ENCODE results near the gene PRKX.
"Not testable (repeated sequence)": the region's sequence is repeated elsewhere in the genome, so short reads cannot be mapped to it uniquely, and the experiment has no call there.

PRKX gene

DNA sequence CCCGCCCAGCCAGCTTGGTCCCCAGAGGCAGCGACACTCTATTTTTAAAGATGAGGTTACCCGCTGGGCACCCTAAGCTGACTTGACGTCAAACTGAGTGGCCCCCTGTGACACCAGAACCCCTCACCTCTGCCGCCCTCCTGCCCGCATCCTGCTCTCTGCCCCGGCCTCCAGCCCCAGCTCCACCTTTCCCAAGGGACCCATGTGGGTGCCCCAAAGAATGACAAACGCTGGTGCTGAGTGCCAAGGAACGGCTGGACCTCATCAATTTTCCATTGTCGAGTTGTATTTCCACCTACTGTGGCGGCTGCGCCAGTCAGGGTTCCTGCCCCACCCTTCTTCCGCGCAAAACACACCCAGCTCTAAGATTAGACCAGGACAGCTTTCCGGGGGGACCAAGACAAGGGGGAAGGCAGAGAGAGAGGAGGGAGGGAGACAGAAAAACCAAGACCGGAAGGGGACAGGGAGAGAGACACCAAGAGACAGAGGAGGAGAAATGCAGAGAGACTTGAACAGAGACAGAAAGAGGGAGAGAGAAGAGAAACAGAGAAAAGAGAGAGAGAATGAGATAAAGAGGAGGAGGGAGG lies 2.0 kb downstream of the PRKX start:
- DNase-seq (ENCODE audit: low read depth), result peak; percentile 9

DNA sequence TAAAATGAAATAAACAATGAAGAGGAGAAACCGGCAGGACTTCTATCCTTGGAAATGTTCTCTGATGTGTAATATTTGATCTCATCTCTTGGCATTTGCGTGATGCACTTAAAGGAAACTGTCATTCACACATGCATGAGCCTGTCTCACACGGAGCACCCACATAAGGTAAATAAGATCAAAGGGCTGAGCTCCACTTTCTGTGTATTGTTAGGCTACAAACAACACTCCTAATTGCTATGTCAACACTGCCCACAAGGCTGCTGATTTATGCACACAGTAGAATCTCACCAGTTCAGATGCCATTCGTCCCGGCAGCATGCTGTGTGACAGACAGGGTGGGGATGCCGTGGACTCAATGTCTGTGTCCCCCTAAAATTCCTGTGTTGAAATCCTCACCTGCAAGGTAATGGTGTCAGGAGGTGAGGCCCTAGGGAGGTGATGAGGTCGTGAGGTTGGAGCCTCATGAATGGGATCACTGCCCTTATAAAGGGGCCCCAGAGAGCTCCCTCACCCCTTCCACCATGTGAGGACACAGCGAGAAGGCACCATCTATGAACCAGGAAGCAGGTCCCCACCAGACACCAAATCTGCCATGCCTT lies 5.7 kb downstream of the PRKX start:
- not testable (repeated sequence) for DNase-seq (ENCODE audit: low read depth)

DNA sequence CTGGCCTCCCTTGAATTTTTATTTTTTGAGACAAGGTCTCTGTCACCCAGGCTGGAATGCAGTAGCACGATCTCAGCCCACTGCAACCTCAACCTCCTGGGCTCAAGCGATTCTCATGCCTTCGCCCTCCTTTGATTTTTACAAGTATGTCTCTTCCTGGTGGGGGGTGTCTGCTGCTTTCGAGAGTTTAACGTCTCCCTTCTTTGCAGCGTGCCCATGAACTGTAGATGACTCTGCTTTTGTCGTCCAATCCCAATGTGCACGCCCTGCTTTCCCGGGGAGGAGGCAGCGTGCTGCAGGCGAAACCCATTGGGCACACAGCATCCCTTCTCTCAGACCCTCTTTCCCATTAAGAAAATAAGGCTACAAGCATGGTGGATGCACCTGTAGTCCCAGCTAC lies 7.0 kb downstream of the PRKX start:
- DNase-seq (ENCODE audit: low read depth), result no peak

DNA sequence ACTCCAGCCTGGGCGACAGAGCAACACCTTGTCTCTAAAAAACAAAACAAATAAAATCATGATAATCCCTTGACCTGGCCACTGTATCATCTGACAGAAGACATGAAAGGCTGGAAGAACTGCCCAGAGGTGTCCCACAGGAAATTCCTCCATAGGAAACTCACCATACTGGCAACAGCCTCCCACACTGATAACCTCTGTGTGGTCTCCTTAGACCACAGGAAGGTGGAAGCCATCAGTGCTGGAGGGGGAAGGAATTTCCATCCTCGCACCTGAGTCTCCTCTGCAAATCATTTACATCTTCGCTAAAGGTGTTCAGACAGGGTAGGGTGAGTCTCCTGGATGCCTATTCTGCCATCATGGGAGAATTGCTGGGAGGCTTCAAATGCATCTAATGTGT lies 10.2 kb downstream of the PRKX start:
- not testable (repeated sequence) for DNase-seq (ENCODE audit: low read depth)

DNA sequence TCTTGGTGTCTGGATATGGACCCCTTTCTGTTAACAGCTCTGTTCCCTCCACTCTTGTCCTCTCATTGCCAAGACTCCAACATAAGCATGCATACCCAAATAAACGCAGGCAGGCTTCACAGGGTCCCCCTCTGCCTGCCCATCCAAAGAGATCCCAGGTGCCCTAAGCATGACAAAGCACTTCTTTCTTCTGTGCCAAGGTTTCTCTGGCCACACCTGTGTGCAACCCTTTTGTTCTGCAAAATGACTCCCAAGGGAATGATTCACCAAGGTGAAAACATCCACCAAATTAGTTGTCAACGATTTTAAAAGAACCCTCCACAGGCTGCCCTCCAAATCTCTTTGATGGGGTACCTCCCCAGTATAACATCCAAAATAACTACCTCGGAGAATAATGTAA lies 11.4 kb downstream of the PRKX start:
- DNase-seq (ENCODE audit: low read depth), result not testable (repeated sequence)

DNA sequence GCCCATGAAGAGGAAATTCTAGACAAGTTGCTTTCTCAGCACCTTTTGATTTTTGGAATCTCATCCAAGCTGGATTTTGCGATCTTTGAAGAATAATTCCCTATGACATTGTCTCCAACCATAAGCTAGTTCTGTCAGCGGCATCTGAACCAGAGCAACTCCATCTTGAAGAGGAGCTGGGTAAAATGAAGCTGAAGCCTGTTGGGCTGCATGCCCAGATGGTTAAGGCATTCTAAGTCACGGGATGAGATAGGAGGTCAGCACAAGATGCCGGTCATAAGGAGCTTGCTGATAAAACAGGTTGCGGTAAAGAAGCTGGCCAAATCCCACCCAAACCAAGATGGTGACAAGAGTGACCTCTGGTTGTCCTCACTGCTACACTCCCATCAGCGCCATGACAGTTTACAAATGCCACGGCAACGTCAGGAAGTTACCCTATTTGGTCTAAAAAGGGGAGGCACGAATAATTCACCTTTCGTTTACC lies 12.0 kb downstream of the PRKX start:
- not testable (repeated sequence) for DNase-seq (ENCODE audit: low read depth)

DNA sequence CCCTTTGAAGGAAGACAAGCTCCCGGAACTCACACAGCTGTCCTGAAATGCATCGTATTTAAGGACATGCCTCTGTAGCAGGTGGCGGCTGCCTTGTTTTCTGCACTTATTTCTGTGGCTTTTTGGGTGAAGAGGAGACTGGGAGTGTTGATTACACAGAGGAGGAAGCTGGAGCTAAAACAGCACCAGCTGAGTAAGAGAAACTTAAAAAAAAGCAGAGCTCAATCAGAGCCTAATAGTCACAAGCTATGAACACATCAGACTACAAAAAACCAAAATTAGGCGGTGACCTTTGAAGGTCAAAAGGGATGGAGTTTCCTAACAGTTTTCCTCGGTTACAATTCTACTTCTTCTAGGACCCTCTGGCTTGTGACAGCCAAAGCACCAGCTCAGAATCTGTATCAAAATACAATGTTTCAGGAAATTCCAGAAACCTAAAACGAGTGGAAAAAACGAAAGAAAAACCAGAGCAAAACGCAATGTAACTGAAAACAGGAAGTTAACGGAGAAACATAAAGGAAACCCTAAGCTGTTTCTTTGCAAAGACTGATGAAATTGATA lies 13.5 kb downstream of the PRKX start:
- no peak for DNase-seq (ENCODE audit: low read depth)

DNA sequence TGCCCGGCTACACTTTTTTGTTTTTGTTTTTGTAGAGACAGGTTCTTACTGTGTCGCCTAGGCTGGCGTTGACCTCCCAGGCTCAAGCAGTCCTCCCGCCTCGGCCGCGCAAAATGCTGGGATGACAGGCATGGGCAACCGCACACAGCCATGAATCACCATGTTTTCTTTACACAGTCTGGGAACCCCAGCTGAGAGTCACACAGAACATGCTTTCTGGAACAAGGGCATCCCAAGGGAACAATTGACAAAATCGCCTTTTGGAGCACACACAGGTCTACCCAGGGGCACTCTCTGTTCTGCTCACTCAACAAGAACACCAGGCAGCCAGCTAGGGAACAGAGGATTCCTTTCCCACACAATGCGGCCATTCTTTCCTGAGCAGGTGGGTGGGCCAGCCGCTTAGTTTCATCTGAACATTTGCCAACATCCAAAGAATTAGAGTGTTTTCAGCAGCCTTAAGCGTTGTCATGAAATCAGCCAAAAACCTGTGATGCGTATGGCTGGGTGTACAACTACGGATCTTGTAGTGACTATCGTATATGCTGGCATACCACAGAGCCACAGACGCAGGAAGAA lies 15.7 kb downstream of the PRKX start:
- no peak for DNase-seq (ENCODE audit: low read depth)

DNA sequence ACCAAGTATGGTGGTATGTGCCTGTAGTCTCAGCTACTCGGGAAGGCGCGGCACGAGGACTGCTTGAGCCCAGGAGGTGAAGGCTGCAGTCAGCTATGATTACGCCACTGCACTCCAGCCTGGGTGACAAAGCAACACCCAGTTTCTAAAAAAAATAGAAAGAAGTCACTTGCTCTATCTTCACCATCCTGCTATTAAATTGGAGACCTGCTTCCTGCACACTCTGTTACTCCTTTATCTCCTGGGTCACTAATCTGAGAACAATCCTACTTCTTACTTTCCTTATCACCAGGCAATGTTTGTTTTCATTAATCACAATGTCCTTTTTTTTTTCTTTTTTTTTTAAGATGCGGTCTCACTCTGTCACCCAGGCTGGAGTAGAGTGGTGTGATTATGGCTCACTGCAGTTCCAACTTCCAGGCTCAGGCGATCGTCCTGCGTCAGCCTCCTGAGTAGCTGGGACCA lies 16.2 kb downstream of the PRKX start:
- DNase-seq (ENCODE audit: low read depth), result no peak

DNA sequence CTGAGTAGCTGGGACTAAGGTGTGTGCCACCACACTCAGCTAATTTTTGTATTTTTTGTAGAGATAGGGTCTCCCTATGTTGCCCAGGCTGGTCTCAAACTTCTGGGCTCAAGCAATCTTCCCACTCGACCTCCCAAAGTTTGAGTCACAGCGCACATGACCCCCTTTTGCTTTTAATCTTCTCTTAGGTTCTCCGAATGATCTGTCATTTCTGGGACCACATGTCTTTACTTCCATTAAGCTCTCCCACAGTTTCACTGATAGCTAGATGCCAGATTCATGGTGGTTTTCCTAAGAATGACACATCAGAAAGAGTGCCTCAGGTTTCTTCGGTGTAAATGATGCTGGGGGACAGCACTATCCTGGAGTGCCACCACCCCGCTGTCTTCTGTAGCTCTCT lies 17.9 kb downstream of the PRKX start:
- no peak for DNase-seq (ENCODE audit: low read depth)

DNA sequence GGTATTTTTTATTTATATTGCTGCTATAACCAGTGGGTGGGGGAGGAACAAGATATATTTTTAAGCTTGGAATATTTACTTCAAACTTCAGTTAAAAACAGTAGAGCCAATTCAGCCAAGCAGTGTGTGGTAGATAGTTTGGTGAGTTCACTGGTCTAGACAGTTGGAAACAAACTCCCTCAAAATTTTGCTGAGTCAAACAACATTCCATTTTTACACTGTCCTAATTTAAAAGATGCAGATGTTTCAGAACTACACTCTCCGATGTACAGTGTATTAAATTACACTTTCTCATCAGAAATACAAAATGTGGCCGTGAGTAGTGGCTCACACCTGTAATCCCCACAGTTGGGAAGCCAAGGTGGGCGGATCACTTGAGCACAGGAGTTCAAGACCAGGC lies 23.3 kb downstream of the PRKX start:
- DNase-seq (ENCODE audit: low read depth), result no peak

DNA sequence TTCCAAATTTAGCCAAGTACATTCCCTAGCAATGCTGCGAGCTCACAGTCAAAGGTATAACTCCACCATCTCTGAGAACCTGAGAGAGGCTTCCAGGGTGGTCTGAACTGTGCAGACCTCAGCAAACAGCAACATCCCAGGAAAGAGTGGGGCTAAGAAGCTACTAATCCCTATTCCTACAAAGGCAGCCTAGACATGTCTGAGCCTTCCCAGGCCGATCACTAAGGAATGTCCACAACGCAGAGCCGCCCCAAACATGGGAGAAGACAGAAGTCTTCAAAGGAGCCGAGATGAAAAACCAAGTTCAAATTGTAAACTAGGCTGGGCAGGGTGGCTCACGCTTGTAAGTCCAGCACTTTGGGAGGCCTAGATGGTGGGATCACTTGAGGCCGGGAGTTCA lies 30.2 kb downstream of the PRKX start:
- DNase-seq (ENCODE audit: low read depth), result not testable (repeated sequence)

DNA sequence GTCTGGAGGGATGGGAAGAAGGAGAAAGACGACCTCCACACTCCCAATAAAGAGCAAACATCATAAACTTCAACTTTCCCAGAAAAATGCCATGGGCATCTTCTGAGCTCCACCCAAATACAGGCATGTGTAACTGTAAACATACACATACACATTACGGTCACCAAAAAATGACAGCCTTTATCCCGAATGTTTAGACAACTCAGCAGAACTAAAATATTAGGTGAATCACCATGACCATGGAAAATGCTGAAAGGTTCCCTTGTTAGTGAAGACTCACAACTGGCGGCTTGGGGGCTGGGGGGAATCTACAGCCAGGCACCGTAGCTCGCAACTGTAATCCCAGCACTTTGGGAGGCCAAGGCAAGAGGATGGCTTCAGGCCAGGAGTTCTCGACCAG lies 33.0 kb downstream of the PRKX start:
- no peak for DNase-seq (ENCODE audit: low read depth)

DNA sequence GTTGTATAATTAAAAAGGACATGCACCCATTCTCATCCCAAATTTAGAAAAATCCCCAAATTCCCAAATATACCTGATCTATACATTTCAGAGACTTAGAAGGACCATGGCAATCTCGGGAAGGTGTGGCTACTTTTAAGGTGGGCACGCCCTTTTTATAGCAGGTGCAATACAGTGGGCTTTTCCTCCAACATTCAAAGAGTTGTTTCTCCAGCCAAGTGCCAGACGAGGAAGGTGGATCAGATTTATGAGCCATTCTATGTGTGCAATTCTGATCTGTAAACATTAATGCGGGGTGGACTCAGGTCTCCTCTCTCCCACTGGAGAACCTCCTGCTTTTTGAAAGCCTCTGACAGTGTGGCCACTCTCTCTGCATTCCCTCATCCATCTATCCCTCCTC lies 33.8 kb downstream of the PRKX start:
- DNase-seq (ENCODE audit: low read depth), result no peak

DNA sequence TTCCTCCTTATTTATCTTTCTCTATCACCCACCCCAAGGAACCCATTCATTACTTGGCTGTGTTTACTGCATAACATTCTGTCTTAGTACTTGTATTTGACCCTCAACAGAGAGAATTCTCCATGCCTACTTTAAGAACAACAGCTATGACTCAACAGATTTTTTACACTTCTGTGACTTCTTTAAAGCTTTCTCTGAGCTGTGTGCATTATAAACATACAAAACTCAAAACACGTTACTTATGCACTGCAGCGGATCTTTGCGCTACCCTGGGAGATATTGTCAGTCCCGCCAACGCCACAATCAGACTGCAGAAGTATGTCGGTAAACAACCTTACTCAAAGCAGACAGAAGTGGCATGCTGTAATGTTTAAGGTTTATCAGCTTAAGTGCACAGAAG lies 35.1 kb downstream of the PRKX start:
- no peak for DNase-seq (ENCODE audit: low read depth)

DNA sequence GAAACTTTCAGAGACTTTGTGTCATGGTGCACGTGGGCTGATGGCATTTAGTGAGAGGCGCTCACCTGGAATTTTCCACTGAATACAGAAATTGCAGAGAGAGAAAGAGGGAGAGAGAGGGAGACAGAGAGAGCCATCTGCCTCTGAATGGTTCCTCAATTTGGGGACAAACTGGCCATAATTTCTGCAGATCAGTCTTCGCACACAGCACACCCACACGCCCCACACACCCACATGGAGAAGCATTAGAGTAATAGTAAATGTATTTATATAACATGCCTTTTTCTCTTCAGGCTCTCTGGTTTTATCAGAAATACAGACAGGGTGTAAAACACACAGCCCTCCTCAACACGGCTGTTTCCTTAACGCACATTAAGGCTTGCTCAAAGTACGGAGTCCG lies 38.6 kb downstream of the PRKX start:
- no peak for DNase-seq (ENCODE audit: low read depth)

DNA sequence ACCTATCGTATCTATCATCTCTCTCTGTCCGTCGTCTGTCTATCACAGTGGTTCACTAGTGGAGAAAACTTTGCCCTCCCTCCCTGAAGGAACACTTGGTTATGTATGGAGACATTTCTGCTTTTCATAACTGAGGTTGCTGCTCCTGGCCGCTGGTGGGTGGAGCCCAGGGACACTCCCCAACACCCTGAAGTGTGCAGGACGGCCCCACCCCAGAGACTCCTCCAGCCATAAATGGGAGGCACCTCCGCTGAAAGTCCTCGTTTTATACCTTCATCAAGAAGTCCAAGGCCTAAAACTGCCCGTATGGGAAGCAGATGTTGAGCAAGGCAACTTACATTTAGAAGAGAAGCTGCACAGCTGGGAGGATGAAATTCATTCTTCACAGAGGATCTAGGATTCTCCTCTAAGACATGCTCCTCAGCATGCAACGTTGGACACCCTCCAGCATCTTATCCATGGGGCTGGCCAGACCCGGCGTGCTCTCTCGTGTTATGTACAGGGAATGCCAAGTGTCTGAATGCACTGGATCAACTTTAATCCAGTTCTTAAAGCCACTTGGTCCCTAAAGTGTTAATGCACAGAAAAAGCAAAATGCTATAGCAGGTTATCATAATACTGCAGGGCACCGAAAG lies 43.5 kb downstream of the PRKX start:
- DNase-seq (ENCODE audit: low read depth), result no peak

DNA sequence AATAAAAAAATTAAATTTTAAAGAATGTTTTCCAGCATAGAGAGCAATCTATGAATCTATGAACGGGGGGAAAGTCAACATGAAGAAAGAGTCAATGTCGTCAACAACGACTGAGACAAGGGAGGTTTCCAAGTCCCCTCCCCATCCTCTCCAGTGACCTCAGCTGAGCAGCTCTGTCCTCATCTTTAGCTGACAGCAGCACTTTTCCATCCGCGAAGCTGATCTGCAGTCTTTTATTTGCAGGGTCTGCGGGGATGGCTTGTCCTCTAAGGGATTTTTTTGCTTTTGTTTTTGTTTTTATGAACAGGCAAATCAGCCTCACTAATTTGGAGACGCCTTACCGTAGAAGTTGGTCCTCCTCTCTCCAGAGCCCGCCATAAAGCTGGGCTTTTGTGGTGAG lies 46.5 kb downstream of the PRKX start:
- no peak for DNase-seq (ENCODE audit: low read depth)

DNA sequence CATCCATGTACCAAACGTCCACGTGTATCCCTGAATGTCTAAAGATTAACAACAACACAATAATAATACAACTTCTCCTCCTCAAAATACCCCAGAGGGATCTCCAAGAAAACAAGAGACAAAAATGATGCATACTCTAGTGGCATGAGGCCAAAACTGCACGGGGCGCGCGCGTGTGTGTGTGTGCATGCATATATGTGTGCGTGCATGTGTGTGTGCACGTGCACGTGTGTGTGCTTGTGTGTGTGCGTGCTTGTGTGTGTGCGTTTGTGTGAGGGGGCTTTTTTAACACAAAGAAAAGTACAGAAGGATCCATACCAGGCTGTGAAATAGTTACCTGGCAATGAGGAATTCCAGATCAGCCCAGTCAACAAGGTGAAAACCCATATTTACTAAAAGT lies 48.5 kb downstream of the PRKX start:
- no peak for DNase-seq (ENCODE audit: low read depth)

DNA sequence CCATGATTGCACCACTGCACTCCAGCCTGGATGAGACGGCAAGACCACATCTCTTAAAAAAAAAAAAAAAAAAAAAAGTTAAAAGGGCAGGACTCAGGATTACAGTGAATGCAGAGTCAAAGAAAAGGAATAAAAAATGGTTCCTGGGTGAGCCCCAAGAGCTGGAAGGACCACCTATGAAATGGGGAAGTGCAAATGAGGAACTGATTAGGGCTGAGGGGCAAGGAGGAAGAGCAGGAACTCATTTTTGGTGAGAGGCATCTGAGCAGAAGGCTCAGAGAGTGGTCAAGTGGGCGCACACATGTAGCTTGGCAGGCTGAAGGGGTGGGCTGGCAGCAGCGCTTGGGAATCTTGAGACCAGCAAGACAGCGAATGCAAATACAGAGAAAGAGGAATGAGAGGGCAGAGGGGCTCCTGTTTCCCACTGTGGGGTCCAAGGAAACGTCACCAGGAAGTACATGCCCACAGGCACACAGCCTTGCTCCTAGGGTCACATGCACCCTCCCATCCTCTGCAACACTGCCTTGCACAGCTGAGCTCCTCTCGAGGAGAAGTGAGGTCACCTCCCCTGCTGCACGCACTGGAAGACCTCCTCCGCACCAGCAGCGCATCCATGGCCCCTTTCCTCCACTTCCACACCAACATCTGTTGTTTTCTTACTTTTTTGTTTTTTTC lies 49.7 kb downstream of the PRKX start:
- not testable (repeated sequence) for DNase-seq (ENCODE audit: low read depth)

DNA sequence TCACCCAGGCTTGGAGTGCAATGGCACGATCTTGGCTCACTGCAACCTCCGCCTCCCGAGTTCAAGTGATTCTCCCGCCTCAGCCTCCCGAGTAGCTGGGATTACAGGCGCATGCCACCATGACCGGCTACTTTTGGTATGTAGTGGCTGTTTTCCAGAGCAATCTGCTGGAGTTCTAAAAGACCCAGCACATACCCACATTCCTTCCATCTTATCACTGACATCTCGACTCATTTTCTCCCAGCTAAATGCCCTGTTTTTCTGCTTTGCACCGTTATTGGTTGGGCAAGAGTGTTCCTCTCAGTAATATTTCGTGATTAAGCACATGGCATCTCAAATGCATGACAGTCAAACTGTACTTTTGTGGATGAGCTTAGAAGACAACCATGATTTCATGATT lies 53.7 kb downstream of the PRKX start:
- DNase-seq (ENCODE audit: low read depth), result no peak

DNA sequence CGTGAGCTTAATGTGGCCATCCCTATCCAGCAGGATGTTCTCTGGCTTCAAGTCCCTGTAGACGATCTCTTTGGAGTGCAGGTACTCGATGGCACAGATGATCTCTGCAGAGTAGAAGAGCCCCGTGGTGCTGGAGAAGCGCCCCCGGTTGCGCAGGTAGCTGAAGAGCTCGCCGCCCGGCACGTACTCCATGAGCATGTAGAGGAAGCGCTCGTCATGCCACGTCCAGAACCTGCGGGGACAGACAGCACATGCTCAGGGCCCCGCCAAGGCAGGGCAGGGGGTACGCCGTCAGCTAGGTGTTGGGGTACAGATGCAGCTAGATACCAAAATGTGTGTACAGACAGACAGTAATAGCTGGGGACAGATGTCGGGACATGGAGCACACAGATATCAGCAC lies 58.3 kb downstream of the PRKX start:
- no peak for DNase-seq (ENCODE audit: low read depth)

Measured in stimulated activated CD8-positive, alpha-beta memory T cell treated with anti-CD3 and anti-CD28 coated beads, Interleukin-12 subunit alpha, Interleukin-12 subunit beta, amount 100 ng/mL, for 4 hours (primary cell).